Smooth muscle cell (in vitro differentiated cells): ENCODE measurements around the gene EEF1A2. TPM values are rescaled to one million over a fixed set of nuclear protein-coding genes. Genes with fewer than 3 reads are reported as not detected.

Experiments used
- DNase-seq: peaks from one replicate; lab custom pipeline; 2025; ENCODE audit not compliant: unreplicated experiment; lab: John Stamatoyannopoulos, UW
- H2AFZ ChIP-seq: fragments of 200-600 bp; sonication (generic); 2 replicates; pipeline ENCODE4 v1.6.0; 2016; ENCODE audit warnings: antibody characterized with exemption, low read depth, mild to moderate bottlenecking
- H3F3A ChIP-seq: fragments of 200-600 bp; sonication (generic); 2 replicates; pipeline ENCODE4 v1.6.0; 2017; ENCODE audit warnings: antibody characterized with exemption, low read depth
- H3K27ac ChIP-seq: fragments of 200-600 bp; sonication (generic); 2 replicates; pipeline ENCODE4 v1.5.1; 2016; ENCODE audit warnings: low read depth, mild to moderate bottlenecking
- H3K27me3 ChIP-seq: fragments of 200-600 bp; sonication (generic); 2 replicates; pipeline ENCODE4 v1.6.1; 2016; ENCODE audit warnings: low read depth, mild to moderate bottlenecking
- H3K36me3 ChIP-seq: fragments of 200-600 bp; sonication (generic); 2 replicates; pipeline ENCODE4 v1.5.1; 2016; ENCODE audit warnings: low read depth
- H3K4me1 ChIP-seq: fragments of 200-600 bp; sonication (generic); 2 replicates; pipeline ENCODE4 v1.5.1; 2016; ENCODE audit warnings: low read depth
- H3K4me2 ChIP-seq: fragments of 200-600 bp; sonication (generic); 2 replicates; pipeline ENCODE4 v1.6.0; 2016; ENCODE audit warnings: mild to moderate bottlenecking
- H3K4me3 ChIP-seq: fragments of 200-600 bp; sonication (generic); 2 replicates; pipeline ENCODE4 v1.5.1; 2016; ENCODE audit warnings: mild to moderate bottlenecking
- H3K79me2 ChIP-seq: fragments of 200-600 bp; sonication (generic); 2 replicates; pipeline ENCODE4 v1.6.0; 2016; ENCODE audit warnings: low read depth, mild to moderate bottlenecking
- H3K9ac ChIP-seq: fragments of 200-600 bp; sonication (generic); 2 replicates; pipeline ENCODE4 v1.6.0; 2016; ENCODE audit warnings: low read depth
- H3K9me3 ChIP-seq: fragments of 200-600 bp; sonication (generic); replicated peaks from 2 replicates; pipeline ENCODE4 v1.5.1; 2016; ENCODE audit warnings: low read depth
- H4K20me1 ChIP-seq: fragments of 200-600 bp; sonication (generic); 2 replicates; pipeline ENCODE4 v1.6.0; 2016; ENCODE audit warnings: low read depth
- WGBS: methylation state at CpG from one replicate; pipeline ENCODE4 v1.1.7; 2016; ENCODE audit warnings: low lambda C conversion rate; 5-methylcytosine and 5-hydroxymethylcytosine counted together
- polyA plus RNA-seq: library from polyadenylated mRNA; unstranded; fragments of >200 nt; fragmentation: Nextera tagmentation; extraction: Ambion mirVana; gene quantifications from 2 replicates; pipeline ENCODE4 v1.2.1, GENCODE V29; 2016
- total RNA-seq: library from RNA; depleted of rRNA; stranded (reverse); fragments of >200 nt; gene quantifications from 2 replicates; pipeline ENCODE4 v1.2.3, GENCODE V29; 2014
- TF ChIP-seq, protein P1 (sequence below): fragments of 200-600 bp; sonication (generic); IDR thresholded peaks from 2 replicates; pipeline ENCODE4 v1.5.1; 2017; ENCODE audit warnings: borderline replicate concordance, mild to moderate bottlenecking, antibody characterized with exemption; ENCODE audit not compliant: insufficient read depth, poor library complexity, severe bottlenecking

Gene EEF1A2
- total and polyA plus RNA-seq, 2 experiments from 2014 or later = 2.1 to 5.1 TPM

DNA sequence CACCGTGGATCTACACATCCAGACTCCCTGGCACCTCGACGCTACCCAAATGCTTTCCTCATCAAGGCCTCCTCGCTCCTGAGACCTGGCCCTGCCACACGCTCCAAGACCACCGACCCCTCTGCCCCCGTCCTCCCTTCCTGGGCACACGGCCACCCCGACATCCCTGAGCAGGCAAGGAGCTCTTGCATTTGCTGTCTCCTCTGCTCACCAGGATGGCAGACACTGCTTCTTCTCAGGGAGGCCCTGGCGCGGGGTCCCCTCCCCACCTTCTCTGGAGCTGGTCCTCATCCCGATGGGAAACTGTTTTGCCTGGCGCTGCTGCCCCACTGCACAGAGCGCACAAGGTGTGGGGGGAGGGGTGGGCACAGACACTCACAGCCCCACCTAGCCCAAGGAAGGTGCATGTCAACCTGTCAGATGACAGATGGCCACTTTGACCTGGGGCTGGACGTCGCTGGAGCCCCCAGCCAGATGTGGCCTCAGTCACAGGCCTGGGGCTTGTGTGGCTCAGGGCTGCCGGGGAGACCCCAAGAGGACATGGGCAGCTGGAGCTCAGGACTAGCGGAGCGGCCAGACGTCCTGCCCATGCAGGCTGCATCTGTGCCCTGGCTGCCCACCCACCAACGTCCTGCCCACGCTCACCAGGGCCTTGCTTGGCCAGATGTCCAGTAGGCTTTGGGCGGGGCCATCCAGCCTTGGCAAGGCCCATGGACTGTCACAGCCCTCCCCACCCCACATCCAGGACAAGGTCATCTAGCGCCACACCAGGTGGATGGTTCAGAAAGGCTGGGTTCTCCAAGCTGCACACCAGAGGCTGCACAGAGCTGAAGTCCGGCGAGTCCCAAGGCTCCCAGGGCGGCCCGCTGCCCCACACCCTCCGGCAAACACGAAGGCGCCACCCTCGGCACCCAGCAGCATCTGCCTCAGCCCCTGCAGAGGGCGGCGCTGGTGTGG is 20.3 kb downstream of the EEF1A2 start:
- Histone ChIP-seq H3K27ac (no peak overlapping the region), H3F3A (no peaks in the 10 kb centered on the region), H3K79me2 (no peaks in the 10 kb centered on the region), H4K20me1 (no peaks in the 10 kb centered on the region), H3K27me3 (peaks cover 22% of the 10 kb centered on the region), H3K4me1 (no peaks in the 10 kb centered on the region), H3K9me3 (no peaks in the 10 kb centered on the region), H3K9ac (no peak overlapping the region), H2AFZ (no peak overlapping the region), H3K4me2 (no peak overlapping the region), H3K4me3 (no peak overlapping the region), H3K36me3 (no peaks in the 10 kb centered on the region)
- DNase-seq = no peak
- TF ChIP-seq, protein P1, sequence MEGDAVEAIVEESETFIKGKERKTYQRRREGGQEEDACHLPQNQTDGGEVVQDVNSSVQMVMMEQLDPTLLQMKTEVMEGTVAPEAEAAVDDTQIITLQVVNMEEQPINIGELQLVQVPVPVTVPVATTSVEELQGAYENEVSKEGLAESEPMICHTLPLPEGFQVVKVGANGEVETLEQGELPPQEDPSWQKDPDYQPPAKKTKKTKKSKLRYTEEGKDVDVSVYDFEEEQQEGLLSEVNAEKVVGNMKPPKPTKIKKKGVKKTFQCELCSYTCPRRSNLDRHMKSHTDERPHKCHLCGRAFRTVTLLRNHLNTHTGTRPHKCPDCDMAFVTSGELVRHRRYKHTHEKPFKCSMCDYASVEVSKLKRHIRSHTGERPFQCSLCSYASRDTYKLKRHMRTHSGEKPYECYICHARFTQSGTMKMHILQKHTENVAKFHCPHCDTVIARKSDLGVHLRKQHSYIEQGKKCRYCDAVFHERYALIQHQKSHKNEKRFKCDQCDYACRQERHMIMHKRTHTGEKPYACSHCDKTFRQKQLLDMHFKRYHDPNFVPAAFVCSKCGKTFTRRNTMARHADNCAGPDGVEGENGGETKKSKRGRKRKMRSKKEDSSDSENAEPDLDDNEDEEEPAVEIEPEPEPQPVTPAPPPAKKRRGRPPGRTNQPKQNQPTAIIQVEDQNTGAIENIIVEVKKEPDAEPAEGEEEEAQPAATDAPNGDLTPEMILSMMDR = no peak
- 92% methylated on average over 34 of the region's 34 CpGs for WGBS

DNA sequence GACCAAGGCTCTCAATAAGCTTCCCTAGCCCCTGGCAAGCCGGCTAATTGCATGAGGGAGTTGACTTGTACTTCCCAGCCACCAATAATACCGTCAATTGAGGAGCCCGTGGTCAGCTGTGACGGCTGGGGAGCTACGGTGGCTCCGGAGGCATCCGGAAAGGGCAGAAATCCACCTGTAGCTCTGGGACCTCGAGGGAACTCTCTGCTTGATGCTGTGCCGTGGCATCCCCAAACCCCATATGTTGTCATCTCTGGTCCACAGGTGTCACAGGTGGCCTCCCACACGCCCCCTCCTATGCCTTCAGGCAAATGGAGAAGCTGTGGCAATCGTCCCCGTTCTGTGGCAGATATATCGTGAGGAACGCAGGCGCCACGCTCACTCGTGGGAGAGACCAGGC is 20.9 kb downstream of the EEF1A2 start:
- 73% methylated on average over 17 of the region's 17 CpGs for WGBS
- Histone ChIP-seq H3K27me3 (peaks cover 28% of the 10 kb centered on the region), H2AFZ (no peak overlapping the region), H3K4me2 (no peak overlapping the region), H3K4me1 (no peaks in the 10 kb centered on the region), H3K9ac (no peak overlapping the region), H3K36me3 (no peaks in the 10 kb centered on the region), H3K27ac (no peak overlapping the region), H3F3A (no peaks in the 10 kb centered on the region), H3K9me3 (no peaks in the 10 kb centered on the region), H3K4me3 (no peak overlapping the region), H3K79me2 (no peaks in the 10 kb centered on the region), H4K20me1 (no peaks in the 10 kb centered on the region)
- DNase-seq = no peak
- TF ChIP-seq, protein P1 = no peak

DNA sequence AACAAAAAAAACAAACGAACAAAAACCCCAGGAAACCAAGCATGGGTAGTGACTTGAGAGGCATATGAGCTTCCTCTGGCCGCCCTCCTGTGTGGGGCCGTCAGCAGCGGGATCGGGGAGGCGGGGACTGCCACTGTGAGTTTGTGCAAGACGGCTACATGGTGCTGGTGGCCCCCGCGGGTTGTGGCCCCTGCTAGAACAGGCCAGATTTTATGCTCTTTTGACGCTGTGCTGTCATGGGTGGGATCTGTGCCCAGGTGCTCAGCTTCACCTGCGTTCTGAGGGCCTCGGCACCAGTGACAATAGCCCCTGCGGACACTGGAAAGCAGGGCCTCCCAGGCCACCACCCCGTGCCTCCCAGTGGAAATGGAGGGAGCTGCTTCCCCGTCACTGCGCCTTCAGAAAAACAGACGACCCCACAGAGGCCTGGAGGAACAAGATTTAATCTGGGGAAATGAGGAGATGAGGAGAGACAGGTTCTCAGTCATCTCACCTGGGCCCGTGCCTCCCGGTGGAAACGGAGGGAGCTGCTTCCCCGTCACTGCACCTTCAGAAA is 21.7 kb downstream of the EEF1A2 start:
- Histone ChIP-seq H2AFZ (no peak overlapping the region), H3K9me3 (no peaks in the 10 kb centered on the region), H3K4me3 (no peak overlapping the region), H3K27ac (no peak overlapping the region), H3K27me3 (peaks cover 31% of the 10 kb centered on the region), H3K9ac (no peak overlapping the region), H3K36me3 (no peaks in the 10 kb centered on the region), H3K79me2 (no peaks in the 10 kb centered on the region), H3K4me2 (no peak overlapping the region), H3K4me1 (no peaks in the 10 kb centered on the region), H4K20me1 (no peaks in the 10 kb centered on the region), H3F3A (no peaks in the 10 kb centered on the region)
- DNase-seq = no peak
- TF ChIP-seq, protein P1 = no peak
- WGBS = 57% methylated on average over 21 of the region's 21 CpGs
